Kidney capillary endothelial cell (primary cell): Measurements from ENCODE around the gene OSBPL5.

ENCODE experiments used
- DNase-seq: peaks from one replicate; pipeline ENCODE4 v3.0.0-alpha.2; 2018; ENCODE audit warnings: low spot score

Gene OSBPL5

DNA sequence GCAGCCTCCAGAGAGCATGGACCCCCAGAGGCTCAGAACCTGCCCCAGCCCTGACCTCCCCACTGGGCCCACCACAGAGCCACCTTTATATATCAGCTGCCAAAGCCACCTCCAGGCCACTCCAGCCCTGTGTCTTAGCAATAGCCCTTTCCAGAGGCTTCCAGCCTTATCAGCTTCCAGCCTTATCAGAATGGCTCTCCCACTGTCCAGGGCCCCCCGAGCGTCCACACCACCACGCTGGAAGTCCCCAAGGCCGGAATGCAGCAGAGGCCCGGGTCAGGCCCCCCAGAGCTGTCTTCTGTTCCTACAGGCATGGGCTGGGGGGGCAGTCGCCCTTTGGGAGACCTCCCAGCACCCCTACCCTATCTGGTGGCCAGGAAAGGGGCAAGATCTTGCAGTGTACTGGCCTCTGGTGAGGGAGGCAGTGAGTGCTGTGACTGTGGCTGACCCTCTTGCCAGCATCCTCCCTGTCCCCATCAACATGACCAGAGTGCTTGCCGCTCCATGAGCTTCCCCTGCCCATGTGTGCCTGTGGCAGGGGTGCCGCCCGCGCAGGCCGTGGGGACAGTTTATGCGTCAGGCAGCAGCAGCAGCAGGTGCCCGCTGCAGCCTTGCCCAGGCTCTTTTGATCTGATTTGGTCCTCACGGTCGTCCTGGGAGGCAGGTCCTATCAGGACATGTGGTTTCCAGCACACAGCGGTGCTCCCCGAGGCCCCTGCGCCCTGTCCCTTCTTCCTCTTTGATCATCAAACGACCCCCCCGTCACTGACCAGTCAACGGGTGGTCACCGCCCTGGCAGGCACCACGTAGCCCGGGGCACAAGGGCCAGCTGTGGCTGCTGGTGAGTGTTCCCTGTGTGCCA lies 15.9 kb downstream of the OSBPL5 start:
- no peak for DNase-seq

DNA sequence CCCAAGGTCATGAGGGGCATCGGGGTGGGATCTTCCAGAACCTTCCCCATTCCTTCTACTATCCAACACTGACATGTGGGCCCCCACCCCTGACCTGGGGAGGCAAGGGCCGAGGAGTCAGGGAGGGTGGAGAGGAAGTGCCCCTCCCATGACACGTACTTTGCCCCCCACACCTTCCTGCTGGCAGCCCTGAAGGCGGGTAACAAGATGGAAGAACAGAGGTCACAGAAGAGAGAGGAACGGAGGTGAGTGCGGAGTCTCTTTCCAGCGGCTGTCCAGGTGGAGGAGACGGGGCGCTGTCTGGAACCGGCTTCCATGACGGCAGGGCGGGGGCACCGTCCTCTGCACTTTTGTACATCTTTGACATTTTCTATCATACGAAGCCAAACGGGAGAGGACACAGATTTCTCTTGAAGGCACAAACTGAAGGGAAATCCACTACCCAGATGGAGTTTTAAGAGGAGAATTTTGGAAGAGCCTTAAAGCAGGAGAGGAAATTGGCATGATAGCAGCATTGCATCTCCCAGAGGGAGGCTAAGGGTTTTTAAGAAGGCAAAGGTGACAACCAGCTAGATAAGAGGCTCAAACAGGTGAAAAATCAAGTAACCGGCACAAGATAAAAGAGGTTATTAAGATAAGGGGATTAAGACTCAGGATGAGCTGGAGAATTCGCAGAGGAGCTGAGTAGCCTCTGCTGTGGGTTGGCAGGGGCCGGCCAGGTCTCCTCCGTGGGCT lies 16.7 kb downstream of the OSBPL5 start:
- DNase-seq, result no peak

DNA sequence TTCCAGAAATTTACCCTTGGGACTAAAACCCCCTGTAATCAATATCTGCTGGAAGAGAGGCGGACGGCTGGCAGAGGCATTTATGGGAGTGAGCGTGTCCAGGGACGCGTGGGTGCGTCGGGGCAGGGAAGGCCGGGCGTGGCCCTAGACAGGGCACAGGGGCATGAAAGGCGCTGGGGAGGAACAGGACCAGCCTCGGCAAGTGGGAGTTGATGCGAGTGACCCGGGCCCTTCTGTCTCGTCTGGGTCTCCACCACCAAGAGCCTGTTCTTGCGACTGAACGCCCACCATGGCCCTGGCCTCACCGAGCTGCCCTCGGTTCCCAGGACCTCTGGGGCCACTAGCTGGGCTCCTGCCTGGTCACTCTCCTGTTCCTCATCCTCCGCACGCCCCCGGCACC lies 17.5 kb downstream of the OSBPL5 start:
- no peak for DNase-seq

GRCh38 chr11:3147257-3147619 lies 17.9 kb downstream of the OSBPL5 start:
- no peak for DNase-seq

DNA sequence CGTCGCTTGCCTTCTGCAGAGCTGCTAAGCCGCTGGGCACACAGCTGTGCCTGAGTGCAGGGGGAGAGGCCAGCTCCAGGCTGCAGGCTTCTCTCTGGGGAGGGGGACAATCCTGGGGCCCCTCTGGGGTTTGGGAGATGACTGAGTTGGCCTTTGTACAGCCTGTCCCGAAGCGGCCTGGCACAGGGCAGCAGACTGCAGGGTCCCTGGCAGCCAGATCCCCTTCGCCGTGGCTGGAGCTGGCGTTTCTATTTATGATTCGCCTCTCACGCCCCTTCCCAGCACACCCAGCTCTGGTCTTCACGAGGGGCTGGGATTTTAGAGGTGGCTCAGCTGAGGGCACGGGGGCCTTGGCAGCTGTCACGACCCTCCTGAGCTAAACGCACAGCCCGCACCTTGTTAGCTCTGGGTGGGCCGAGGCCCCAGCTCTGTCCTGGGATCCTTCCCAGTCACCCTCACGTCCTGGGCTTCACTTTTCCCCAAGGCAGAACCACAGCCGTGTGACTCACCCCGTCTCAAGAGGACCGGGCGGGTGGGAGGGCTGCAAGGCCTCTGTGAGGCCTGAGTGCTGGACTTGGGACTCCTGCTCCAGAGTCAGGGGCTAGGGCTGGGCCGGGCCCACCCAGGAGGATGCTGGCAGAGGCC lies 18.4 kb downstream of the OSBPL5 start:
- DNase-seq, result no peak

- DNase-seq, result no peak
Measured at GRCh38 chr11:3145206-3145520, 19.9 kb downstream of the OSBPL5 start.

DNA sequence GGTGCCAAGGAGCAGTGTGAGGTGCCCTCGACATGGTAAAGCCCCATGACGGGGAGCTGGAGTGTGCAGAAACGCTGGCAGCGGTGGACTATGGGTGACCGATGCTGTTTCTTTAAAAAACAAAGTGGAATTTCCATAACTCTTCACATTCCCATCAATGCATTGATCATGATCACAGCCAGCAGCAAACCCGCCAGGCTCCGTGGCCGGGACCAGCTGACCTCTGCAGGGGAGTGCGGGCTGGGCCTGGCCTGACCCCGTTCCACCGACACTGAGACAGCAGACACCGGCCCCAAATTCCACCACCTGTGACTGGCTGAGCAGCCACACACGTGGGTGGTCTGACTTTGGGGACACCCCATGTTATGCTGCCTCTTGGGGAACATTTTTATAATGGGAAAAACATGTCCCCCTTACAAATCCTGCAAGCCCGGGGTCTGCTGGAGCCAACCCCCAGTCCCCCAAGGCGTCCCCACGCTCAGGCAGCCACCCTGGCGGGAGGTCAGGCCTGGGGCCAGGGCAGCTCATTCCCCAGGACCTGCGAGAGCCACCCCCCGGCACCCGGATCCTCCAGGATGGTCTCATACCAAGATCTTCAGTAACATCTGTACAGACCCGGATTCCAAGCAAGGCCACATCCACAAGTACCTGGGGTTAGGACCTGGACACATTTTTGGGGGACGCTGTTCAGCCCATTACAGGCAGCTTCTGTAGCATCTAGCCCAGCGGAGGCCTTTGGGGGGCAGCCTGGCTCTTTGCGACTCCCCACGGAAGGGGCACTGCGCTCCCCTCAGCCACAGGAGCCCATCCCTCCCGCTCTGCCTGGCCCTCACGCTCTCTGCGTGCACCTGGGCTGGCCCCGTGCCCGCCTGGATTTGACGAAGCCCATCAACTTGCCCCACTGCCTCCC lies 20.6 kb downstream of the OSBPL5 start:
- DNase-seq, result no peak

GRCh38 chr11:3143136-3143880 lies 21.8 kb downstream of the OSBPL5 start:
- DNase-seq, result no peak

GRCh38 chr11:3140291-3140603 lies 24.9 kb downstream of the OSBPL5 start:
- DNase-seq, result no peak

- DNase-seq, result no peak
Measured at GRCh38 chr11:3139481-3140290, 25.4 kb downstream of the OSBPL5 start.

GRCh38 chr11:3139086-3139440 lies 26.0 kb downstream of the OSBPL5 start:
- no peak for DNase-seq

- no peak for DNase-seq
Measured at GRCh38 chr11:3138178-3139085, 26.7 kb downstream of the OSBPL5 start.

- no peak for DNase-seq
Measured at GRCh38 chr11:3137486-3138177, 27.5 kb downstream of the OSBPL5 start.

DNA sequence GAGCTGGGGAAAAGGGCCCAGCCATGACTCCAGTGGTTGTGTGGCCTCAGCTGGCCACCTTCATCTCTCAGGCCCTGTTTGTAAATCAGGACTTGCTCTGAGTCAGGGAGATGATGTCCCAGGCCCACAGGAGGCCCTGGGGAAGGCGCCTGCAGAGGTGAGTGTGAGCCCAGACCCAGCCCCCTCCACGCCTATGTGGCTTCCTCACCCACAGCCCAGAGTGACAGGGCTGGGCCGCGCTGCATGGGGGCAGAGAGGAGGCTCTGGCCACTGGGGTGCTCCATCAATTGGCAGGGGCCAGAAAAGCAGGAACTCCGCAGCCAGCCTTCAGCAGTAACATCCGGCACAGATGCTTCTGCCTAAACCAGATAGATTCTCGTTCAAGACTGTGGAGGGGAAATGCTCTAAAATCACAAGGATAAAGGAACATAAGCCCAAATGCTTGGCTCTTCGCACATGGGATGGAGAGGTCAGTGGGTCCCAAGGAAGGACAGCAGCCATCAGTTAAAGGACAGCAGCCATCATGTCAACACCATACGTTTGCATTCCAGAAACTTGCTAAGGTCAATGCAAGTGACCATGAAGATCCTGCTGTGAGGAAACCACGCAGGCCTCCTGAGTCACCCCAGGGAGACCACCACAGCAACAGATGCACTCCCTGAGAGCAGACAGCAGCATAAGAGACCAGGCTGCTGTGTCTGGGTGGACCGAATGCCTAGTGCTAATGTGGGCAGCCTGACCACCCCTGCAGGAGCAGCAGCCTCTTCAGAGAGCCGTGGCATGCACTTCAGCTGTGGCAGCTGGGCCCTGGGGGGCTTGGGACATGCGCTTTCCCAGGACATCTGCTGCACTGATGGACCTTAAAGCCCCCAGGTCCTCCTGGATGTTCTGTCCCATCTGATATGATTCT lies 28.3 kb downstream of the OSBPL5 start:
- no peak for DNase-seq

DNA sequence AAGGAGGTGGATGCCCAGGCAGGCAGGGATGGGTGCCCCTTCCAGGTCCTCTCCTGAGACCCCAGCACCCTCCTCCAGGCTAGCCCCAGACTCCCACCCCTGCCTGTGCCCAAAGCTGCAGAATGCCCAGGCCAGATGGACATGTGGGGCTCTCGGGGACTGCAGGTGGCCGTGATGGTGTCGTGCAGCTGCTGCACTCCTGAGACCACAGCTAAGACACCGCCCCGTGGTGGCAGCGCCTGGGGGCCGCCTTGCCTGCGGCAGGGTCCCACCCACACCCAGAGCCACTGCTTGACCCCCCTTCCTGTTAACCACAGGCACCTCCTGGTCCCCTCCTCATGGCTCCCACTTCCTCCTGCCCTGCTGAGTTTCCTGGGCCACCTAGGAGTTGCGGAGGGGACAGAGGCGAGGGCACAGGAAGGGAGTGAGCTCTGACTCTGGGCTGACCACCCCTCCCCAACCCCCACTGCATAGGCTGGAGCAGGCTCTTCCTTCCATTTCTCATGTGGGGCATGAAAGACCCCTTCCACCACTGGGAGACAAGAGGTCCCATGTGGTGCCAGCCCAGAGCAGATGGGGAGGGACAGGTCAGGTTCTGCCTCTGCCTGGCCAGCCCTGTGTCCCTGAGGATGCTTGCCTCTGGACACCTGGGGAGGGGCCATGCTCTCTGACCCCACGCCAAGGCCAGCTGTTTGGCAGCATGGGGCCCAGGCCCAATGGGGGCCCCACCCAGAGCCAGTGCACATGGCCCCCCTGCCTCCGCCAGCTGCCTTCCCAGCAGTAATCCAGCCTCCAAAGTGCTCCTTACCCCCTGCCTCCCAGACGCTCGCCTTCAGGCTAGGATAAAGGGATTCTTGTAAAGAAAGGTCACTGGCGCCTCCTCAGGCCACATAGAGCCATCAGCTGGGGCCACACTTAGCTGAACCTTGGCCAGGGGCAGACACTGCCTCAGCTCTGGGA lies 29.3 kb downstream of the OSBPL5 start:
- DNase-seq, result no peak

DNA sequence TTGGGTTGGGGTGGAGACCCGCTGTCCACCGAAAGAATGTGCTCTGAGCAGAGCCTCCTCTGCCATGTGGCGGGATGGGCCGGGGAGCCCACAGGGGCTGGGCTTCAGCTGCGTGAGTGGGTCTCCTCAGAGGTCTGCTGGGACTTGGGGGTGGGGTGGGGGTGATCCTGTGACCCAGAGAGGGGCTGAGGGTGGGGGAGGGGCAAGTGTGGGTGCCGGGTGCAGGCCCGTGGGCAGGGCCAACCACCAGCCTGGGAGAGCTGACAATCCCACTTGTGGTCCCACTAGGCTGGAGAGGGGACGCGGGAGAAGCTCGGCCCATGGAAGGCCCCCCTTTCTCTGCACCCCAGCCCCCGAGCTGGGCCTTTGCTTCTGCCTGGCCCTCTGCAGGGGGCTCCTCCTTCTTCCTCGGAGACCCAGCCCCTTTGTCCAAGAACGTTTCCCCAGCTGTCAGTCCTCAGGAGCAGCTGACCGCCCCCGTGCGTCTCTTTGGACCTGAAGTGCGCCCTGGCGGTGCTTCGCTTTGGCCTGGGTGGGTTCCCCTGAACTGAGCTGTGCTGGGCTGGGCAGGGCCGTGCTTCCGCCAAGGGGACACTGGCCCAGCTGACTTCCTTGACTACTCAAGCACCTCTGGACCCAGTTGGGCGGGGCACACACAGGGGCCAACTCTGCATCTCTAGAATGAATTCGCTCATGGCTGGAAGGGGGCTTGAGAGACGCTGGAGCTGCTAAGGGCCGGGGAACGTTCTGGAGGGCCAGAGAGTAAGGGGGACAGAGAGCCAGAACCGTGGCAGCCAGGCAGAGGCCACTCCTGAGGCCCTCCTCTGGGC lies 30.2 kb downstream of the OSBPL5 start:
- DNase-seq, result no peak
